GM12874 (cell line): ENCODE results near the gene ISG20.

ENCODE experiments used
- TF ChIP-seq, protein P1 (sequence below): IDR thresholded peaks from 2 replicates; pipeline ENCODE4 v1.5.1; 2011; ENCODE audit warnings: low read depth, mild to moderate bottlenecking, control low read depth, low read length, moderate library complexity; ENCODE audit not compliant: insufficient read depth

The ISG20 gene

DNA sequence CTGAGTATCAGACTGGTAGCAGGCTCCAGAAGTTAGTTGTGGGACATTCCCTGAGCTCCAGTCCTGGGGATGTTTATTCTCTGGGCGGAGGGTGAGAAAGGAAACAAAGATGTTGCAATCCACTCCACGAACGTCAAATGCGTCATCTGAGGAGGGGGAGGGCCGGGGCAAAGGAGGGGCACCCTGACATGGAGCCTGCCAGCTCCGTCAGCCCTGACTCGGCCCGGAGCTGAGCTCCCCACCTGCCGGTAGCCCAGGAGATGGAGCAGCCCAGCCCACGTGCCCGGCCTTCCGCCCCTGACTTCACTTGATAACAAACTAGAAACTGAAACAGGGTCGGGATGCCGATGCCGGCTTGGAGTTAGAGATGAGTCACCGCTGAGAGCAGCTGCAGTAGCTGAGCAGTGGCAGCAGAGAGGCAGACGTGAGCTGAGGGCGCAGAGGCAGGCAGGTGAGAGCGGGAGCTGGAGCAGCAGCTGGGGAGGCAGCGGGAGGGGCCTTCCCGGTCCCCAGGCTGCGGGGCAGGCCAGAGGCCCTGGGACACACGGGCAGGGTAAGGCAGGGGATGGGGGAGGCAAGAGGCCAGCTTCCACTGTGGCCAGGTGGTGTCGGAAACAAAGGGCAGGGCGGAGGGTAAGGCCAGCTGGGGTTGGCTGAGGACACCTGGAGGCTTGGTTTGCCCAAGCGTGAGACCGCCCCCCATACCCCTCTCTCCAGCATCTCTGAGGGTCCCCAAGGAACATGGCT, at the start of gene ISG20:
Gene ISG20 (plus strand): TSS at position 391 of the 747 bp plus-strand sequence. CDS start 351 bp downstream, at position 742.
- TF ChIP-seq, protein P1, sequence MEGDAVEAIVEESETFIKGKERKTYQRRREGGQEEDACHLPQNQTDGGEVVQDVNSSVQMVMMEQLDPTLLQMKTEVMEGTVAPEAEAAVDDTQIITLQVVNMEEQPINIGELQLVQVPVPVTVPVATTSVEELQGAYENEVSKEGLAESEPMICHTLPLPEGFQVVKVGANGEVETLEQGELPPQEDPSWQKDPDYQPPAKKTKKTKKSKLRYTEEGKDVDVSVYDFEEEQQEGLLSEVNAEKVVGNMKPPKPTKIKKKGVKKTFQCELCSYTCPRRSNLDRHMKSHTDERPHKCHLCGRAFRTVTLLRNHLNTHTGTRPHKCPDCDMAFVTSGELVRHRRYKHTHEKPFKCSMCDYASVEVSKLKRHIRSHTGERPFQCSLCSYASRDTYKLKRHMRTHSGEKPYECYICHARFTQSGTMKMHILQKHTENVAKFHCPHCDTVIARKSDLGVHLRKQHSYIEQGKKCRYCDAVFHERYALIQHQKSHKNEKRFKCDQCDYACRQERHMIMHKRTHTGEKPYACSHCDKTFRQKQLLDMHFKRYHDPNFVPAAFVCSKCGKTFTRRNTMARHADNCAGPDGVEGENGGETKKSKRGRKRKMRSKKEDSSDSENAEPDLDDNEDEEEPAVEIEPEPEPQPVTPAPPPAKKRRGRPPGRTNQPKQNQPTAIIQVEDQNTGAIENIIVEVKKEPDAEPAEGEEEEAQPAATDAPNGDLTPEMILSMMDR: peak; percentile 49

DNA sequence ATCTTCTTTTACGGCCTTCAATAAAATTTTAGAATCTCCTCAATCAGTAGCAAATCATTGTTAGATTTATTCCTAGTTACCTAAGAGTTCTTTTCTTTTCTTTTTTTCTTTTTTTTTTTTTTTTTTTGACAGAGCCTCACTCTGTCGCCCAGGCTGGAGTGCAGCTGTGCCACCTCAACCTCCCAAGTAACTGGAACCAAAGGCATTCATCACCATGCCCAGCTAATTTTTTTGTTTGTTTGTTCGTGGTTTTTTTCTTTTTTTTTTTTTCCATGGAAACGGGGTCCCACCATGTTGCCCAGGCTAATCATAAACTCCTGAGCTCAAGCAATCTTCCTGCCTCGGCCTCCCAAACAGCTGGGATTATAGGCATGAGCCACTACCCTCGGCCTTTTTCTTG, 48.1 kb upstream of the ISG20 start:
- TF ChIP-seq, protein P1: no peak

DNA sequence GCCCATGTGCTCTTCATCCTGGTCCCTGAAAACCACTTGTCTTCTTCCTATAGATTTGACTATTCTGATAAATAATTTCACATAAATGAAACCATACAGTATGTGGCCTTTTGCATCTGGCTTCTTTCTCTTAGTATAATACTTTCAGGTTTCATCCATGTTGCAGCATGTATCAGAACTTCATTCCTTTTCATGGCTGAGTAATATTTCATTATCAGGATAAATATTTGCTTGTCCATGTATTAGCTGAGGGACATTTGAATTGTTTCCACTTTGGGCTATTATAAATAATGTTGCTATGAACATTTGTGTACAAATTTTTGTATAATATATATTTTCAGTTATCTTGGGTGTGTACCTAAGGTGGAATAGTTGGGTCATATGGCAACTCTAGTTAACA, 47.4 kb upstream of the ISG20 start:
- TF ChIP-seq, protein P1: no peak

DNA sequence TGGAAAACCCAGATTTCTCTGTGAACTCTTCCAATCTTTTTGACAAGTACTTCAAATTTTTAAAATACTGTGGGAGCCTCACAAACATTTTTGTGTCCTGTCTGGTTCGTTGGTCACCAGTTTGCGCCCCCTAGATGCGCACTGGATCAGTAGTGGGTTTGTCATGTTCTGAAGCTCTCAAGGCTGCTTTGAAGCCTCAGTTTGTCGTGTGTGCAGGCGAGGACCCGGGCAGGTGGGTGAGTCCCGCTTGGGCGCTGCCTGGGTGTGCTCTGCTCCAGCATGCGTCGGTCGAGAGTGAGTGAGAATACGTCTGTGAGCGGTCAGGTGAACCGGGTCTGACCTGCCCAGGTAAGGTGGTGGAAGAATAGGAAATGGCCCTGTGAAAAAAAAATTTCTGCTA, 34.9 kb upstream of the ISG20 start:
- TF ChIP-seq, protein P1: no peak

DNA sequence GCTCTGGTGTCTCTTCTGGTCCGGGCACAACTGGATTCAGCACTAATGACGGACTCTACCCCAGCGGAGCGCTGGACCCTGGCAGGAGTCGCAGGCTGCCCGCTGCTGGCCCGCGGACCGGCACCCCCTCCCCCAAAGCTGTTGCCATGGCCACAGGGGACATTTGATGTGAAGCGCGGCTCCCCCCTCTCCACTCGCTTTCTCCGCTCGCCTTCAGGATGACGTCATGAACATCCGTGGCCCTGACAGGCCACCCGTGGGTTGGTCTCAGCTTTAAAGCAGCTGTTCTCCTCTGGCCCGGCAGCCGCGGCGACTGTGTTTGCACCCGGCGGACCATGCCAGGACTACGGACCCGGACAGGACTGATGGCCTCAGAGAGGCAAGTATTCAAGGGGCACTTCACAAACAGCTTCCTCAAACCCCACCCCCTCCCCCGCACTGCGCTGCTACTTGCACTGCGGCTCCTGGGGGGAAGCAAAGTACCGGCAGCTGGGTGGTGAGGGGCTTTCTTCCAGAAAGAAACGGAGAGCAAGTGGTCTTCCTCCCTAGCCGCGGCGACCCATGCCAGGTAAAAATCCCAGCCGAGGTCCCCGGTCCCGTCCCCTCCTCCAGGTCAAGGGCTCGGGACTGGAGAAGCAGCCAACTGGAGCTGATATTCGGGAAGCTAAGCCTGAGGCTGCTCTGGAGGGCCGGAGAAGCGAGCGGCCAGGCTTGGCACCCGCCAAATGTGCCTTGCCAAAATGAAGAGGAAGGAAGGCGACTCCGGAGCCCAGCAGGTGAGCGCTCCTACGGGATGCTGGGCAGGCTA, 34.2 kb upstream of the ISG20 start:
- TF ChIP-seq, protein P1: no peak

DNA sequence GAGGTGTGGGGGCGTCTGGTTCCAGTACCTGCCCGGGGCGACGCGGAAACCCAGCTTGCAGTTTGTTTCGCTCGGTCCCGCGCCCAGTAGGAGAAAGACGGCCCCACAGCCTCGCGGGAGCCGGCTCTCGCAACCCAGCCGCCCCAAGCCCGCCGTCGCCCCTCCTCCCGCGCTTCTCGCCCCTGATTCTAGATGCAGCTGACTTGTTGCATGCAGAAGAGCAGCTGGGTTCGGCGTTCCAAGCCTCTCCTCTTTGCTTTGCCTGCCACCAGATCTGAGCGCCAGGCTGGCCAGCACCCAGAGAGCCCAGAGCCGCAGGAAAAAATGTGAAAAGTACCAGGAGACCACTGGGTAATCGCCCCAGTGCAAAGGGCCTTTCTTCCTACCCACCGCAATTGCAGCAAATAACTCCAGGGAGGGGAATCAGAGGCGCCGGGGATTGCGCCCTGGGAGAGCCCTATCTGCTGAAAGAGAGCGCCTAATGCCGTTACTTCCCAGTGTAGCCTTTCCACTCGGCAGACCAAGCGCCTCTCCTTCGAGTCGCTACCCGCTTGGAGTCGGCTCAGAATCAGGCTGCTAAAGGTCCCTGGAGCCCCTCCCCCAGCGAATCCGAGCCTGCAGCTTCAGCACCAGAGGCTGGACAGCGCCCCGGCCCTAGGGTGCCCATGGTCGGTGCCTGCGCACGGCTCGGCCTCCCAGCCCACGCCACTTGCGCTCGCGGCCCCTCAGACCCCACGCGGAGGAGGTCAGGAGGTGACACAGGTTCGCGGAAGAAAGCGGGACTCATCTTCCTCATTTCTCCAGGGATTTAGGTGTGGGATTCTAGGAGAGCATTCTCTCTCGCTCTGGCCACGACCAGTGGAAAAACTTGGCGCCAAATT, 33.4 kb upstream of the ISG20 start:
- TF ChIP-seq, protein P1: no peak
